Activated CD4-positive, alpha-beta T cell treated with anti-CD3 and anti-CD28 coated beads, Interleukin-10, Interleukin-2, amounts not matched to agents 100 ng/mL and 50 ng/mL, durations not matched to agents 16 hours and 8 hours (primary cell): Measurements from ENCODE around the gene KLHL4.
"Not testable (repeated sequence)": the region's sequence is repeated elsewhere in the genome, so short reads cannot be mapped to it uniquely, and the experiment has no call there.

Experiments used
- DNase-seq: peaks from one replicate; pipeline ENCODE4 v3.0.0-alpha.2; 2020

KLHL4 gene, protein sequence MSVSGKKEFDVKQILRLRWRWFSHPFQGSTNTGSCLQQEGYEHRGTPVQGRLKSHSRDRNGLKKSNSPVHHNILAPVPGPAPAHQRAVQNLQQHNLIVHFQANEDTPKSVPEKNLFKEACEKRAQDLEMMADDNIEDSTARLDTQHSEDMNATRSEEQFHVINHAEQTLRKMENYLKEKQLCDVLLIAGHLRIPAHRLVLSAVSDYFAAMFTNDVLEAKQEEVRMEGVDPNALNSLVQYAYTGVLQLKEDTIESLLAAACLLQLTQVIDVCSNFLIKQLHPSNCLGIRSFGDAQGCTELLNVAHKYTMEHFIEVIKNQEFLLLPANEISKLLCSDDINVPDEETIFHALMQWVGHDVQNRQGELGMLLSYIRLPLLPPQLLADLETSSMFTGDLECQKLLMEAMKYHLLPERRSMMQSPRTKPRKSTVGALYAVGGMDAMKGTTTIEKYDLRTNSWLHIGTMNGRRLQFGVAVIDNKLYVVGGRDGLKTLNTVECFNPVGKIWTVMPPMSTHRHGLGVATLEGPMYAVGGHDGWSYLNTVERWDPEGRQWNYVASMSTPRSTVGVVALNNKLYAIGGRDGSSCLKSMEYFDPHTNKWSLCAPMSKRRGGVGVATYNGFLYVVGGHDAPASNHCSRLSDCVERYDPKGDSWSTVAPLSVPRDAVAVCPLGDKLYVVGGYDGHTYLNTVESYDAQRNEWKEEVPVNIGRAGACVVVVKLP

GRCh38 chrX:87517571-87518141 is at the start of gene KLHL4:
Gene KLHL4, plus strand, starts transcription at chrX:87517802. Its CDS starts 92 bp downstream, at chrX:87517894.
- peak; percentile 6 for DNase-seq

DNA sequence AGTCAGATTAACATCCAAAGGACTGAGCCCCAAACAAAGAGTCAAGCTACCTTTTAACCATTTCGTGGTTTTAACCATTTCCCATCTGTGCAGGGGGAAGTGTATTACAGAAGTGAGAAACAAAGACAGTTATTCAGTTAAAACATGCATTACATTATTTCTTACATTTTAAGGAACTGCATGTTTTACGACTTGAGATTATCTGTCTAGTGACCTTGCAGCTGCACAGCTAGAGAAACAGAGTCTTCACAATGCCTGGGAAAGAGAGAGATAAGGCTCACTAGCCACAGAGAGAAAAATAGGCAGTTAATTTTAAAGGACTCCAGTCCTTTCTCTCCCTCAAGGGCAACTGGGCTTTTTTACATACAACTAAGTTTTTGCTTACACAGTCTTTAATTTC is 48.7 kb upstream of the KLHL4 start:
- DNase-seq: no peak

DNA sequence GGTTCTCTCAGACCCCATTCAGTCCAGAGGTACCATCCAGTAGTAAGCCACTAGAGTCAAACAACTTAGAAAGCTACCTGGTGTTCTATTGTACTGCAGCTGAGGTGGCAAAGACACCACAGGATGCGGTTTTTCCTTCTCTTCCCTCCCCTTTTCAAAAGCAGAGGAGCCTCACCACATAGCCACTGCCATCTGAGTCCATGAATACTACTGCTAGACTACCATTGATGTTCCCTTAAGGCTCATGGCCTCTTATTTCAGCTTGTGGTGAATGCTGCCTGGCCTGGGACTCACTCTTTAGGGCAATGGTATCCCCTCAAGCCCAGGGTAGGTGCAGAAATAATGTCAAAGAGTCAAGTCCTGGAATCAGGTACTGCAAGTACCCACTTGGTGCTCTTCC is 41.8 kb upstream of the KLHL4 start:
- no peak for DNase-seq

GRCh38 chrX:87478703-87479102 is 38.9 kb upstream of the KLHL4 start:
- not testable (repeated sequence) for DNase-seq

GRCh38 chrX:87489071-87489470 is 28.5 kb upstream of the KLHL4 start:
- DNase-seq: no peak

DNA sequence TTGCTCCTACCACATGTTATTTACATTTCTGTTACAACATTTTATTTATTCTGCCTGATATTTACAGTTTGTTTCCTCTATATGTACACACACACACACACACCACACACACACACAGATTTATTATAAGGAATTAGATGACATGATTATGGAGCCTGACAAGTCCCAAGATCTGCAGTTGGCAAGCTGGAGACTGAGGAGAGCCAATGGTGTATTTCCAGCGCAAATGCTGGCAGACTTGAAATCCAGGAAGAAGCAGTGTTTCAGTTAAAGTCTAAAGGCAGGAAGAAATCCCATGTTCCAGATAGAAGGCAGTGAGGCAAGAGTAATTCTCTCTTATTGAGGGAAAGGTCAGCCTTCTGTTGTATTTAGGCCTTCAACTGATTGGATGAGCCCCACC is 1.8 kb upstream of the KLHL4 start:
- no peak for DNase-seq

GRCh38 chrX:87516717-87517121 is 883 bp upstream of the KLHL4 start:
- no peak for DNase-seq

DNA sequence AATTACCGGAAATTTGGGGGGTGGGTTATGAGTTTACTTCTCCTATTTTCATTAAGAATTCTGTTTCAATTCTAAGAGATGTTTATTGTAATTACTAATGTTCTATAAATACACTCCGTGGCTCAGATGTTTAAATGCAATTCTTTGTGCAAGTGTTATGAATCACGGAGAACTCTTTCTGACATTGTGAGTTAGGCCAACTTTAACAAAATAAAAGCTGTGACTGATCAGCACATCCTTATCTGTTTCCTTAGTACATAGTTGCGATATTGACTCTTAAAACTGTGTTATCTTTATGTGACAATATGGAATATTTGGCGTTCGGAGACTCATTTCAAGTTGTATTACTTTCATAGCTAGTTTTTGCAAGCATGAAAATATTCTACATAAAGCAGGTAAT is 902 bp downstream of the KLHL4 start:
- DNase-seq: no peak

DNA sequence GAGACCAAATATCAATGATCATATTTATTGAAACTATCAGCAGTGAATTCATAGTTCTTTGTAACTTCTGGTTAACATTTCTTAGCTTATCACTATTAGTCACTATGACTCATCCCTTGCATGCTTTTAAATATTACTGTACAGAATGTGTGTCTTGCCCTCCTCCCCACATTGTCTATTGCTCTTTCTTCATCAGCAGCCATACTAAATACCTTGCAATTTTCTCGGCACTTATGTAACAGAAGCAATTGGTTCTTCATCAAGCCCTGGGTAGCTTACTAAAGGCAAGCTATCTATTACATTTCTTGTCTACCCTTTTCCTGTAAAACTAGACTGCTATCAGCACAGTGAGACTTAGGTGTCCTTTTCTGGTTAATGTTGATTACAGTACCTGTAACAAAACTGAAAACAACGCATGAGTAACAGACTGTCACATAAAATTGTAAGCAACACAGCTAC is 8.2 kb downstream of the KLHL4 start:
- peak; percentile 3 for DNase-seq

DNA sequence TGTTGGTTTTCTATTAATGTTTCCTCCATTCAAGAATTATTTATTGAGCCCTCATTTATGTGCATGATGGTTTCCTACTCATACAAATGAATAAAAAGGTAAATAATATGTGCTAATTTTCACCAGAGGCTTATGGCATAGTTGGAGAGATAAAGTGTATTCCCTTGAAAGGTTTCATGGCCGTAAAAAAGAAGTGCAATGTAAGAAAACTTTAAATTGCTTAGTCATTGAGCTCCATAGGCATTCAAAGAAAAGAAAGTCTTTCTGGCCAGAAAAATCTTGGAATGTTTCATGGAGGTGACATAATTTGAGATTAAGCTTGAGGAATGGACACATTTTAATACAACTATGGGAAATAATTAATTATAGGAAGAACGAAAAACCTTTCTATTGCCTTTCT is 8.7 kb downstream of the KLHL4 start:
- no peak for DNase-seq

- no peak for DNase-seq
These were observed 10.9 kb downstream of the KLHL4 start for GRCh38 chrX:87528487-87528886.

- DNase-seq: no peak
These were observed 54.4 kb downstream of the KLHL4 start for GRCh38 chrX:87571964-87572363.

DNA sequence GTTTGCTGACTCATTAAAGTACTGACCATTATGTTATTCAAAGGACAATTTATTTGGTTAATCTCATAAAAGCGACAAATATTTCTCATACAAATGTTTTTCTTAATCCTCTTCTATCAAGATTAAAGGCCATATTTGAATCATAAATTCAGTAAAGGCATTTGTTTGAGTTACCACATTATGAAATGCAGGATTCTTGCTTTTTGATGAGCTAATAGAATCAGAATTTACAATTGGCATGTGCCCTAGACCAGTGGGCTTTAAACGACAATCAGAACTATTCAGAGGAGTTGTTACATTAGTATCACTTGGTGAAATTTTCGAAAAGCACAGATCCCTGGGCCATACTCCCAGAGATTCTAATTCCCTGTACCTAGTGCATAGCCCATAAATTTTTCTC is 55.3 kb downstream of the KLHL4 start:
- DNase-seq: no peak

- no peak for DNase-seq
These were observed 61.4 kb downstream of the KLHL4 start for GRCh38 chrX:87578978-87579377.

DNA sequence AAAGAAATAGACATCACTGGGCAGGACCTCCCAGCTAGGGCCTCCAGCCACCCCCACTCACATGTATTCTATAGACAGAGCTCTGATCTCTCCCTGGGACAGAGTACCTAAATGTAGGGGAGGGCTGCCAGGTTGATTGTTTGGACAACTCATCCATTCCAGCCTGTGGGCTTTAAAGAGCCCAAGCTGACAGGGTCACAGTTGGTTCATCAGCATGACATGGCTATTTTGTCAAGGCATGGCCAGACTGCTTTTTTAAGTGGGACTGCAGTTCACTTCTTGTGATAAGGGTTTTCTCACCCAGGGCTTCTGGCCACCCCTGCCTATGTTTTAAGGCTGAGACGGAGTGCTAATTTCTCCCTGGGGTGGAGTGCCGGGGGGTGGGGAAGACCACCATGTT is 63.3 kb downstream of the KLHL4 start:
- DNase-seq: no peak

DNA sequence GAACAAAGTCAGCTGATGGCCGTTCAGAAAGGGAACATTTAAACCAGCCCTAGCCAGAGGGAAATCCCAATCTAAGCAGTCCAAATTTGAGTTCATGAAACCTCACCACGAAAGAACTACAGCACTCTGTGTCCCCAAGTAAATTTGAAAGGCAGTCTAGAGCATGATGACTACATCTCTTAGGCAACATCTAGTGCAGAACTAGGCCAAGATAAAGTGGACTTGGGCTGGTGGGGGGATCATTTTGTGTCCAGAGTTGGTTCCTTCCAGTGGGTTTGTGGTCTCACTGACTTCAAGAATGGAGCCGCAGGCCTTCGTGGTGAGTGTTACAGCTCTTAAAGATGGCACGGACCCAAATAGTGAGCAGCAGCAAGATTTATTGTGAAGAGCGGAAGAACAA is 64.9 kb downstream of the KLHL4 start:
- no peak for DNase-seq

DNA sequence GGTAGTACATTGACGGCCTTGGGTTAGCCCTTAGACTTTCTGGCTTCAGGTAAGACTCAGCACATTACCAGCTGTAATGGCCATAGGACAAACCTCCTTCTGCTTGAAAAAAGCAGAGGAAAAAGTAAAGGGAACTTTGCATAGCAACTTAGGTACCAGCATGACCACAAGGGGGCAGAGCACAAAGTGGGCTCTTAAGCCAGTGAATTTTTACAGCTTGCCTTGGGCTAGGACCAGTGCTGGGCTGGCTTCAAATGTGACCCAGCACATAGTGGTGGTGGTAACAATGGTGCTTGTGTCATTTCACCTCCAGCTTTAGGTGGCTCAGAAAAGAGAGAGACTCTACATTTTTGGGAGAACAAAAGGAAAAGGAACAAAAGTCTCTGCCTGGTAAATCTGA is 66.1 kb downstream of the KLHL4 start:
- DNase-seq: peak; percentile 28

DNA sequence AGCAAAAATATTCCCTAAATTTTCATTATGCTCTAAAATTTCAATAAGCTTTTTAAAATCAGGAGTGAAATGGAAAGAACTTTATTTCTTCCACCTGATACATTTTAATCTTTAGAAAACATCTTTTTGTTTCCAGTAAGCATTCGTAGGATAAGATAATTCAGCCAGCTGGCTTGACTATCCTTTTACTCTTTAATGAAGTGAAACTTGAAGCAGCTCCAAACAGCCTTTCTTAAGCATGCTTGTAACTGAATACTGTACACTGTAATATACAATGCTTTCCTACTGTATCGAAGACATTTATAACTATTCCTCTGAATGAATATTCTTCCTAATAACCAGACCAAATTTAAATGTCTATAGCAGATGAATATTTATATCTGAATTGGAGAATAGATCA is 98.8 kb downstream of the KLHL4 start:
- DNase-seq: no peak

GRCh38 chrX:87621697-87622096 is 104.1 kb downstream of the KLHL4 start:
- DNase-seq: no peak

- DNase-seq: no peak
These were observed 109.4 kb downstream of the KLHL4 start for GRCh38 chrX:87626996-87627395.

DNA sequence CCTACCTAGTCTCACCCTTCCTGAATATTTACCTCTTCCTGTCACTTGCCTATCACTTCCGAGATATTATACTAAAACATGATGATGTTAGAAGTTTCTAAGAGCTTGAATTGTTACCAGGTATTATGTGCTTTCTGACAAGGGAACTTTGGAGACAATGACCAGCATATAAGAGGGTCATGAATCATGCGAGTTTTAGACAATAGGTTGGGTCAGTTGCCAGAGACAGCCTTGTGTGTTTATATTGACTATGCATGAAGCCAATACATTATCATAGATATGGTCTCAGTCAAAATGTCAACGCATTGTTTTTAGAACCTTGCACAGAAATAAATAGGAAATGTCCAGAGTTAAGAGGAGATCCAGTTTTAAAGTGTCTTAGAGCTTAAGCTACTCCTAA is 116.8 kb downstream of the KLHL4 start:
- no peak for DNase-seq

GRCh38 chrX:87636533-87636932 is 118.9 kb downstream of the KLHL4 start:
- DNase-seq: no peak

GRCh38 chrX:87641439-87641838 is 123.8 kb downstream of the KLHL4 start:
- DNase-seq: not testable (repeated sequence)

DNA sequence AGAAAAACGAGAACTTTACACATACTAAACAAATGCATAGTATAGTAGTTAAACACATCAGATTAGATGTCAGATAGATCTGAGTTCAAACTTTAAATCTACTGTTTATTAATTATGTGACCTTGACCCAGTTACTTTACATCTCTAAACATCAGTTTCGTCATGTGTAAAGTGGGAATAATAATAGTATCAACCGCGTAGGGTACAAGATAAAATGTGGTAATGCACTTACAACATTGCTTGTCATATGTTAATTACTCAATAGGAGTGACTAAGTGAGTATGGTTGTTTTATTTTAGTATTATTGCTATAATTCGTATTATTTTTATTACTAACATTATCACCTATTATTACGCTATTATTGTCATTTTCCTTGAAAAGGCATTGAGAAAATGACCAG is 144.2 kb downstream of the KLHL4 start:
- no peak for DNase-seq
